Adrenal gland (tissue), 5 donors: ENCODE data around the gene LRP1B.

ENCODE experiments used
- POLR2A ChIP-seq, 2 donors: fragments of 450-650 bp; IDR thresholded peaks; one replicate each; pipeline ENCODE4 v1.6.1; 2017; ENCODE audit warnings: antibody characterized with exemption in 2 of 2, mild to moderate bottlenecking in 2 of 2, moderate library complexity in 1 of 2
- TF ChIP-seq, protein P1 (sequence below), 6 experiments: fragments of 450-650 bp in 4 of 6; fragments of 200-600 bp in 2 of 6; sonication (generic) in 1 of 6; IDR thresholded peaks; 1 replicate in 5 of 6; 2 replicates in 1 of 6; pipeline versions ENCODE4 v1.5.1 to v1.8.0; 2016 to 2021; ENCODE audit warnings: antibody characterized with exemption in 6 of 6, mild to moderate bottlenecking in 2 of 6, moderate library complexity in 1 of 6
- donor health status: DM: no; HTN: no; CAD: no.

- TF ChIP-seq, protein P1, sequence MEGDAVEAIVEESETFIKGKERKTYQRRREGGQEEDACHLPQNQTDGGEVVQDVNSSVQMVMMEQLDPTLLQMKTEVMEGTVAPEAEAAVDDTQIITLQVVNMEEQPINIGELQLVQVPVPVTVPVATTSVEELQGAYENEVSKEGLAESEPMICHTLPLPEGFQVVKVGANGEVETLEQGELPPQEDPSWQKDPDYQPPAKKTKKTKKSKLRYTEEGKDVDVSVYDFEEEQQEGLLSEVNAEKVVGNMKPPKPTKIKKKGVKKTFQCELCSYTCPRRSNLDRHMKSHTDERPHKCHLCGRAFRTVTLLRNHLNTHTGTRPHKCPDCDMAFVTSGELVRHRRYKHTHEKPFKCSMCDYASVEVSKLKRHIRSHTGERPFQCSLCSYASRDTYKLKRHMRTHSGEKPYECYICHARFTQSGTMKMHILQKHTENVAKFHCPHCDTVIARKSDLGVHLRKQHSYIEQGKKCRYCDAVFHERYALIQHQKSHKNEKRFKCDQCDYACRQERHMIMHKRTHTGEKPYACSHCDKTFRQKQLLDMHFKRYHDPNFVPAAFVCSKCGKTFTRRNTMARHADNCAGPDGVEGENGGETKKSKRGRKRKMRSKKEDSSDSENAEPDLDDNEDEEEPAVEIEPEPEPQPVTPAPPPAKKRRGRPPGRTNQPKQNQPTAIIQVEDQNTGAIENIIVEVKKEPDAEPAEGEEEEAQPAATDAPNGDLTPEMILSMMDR (IDR thresholded peaks at IDR 0.05) = no peak
- TF ChIP-seq POLR2A (IDR thresholded peaks at IDR 0.05) = no peak
These were observed 420.1 kb downstream of the LRP1B start for GRCh38 chr2:141710589-141711239.
